Activated naive CD8-positive, alpha-beta T cell treated with anti-CD3 and anti-CD28 coated beads, Interleukin-2, amount 50 U/mL, for 16 hours (primary cell): ENCODE results near the gene IGHMBP2.

Experiments used
- DNase-seq: peaks from one replicate; pipeline ENCODE4 v3.0.0-alpha.2; 2020; ENCODE audit warnings: low read depth, low spot score

The IGHMBP2 gene

GRCh38 chr11:68927280-68928135 is 23.8 kb downstream of the IGHMBP2 start:
- no peak for DNase-seq

DNA sequence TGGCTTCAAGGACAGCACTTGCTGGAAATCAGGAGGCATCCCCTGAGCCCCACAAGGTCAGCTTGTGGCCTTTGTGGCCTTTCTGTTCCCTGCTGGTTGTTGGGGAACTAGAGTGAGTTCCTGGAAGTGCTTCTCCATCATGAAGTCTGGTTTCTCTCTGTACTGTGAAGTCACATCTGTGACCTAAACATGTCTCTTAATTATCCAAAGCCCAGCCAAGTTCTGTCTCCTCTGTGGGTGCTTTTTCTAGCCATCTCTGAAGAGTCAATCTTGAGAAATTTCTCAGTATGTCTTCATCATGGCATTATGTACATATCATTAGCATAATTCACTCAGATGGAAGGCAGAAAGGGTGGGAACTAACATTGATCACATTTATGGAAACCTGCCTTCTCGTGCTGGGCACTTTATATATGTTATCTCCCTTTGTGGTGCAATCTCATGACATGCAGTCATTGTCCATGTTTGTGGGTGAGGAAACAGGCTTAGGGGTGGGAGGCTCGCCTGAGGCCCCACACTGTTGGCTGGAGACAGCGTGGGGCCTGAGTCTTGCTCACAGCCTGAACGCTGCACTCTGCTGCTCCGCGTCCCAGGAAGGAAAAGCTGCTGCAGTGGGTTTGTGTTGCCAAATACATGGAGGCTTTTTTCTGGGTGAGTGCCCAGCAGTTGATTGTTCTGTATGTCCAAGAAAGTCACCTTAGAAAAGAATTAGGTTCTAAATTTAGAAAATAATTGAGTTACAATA is 24.6 kb downstream of the IGHMBP2 start:
- no peak for DNase-seq

GRCh38 chr11:68929135-68929534 is 25.4 kb downstream of the IGHMBP2 start:
- DNase-seq = no peak

GRCh38 chr11:68929706-68930570 is 26.2 kb downstream of the IGHMBP2 start:
- DNase-seq = no peak

- DNase-seq = no peak
Measured at GRCh38 chr11:68930991-68931855, 27.5 kb downstream of the IGHMBP2 start.

GRCh38 chr11:68931911-68932310 is 28.2 kb downstream of the IGHMBP2 start:
- no peak for DNase-seq

- no peak for DNase-seq
Measured at GRCh38 chr11:68932358-68932757, 28.7 kb downstream of the IGHMBP2 start.

- DNase-seq = no peak
Measured at GRCh38 chr11:68932933-68933577, 29.4 kb downstream of the IGHMBP2 start.

- DNase-seq = no peak
Measured at GRCh38 chr11:68933605-68934320, 30.1 kb downstream of the IGHMBP2 start.

GRCh38 chr11:68934321-68934645 is 30.6 kb downstream of the IGHMBP2 start:
- no peak for DNase-seq

GRCh38 chr11:68934666-68935065 is 31.0 kb downstream of the IGHMBP2 start:
- no peak for DNase-seq

- no peak for DNase-seq
Measured at GRCh38 chr11:68935066-68935465, 31.4 kb downstream of the IGHMBP2 start.

GRCh38 chr11:68935516-68936357 is 32.0 kb downstream of the IGHMBP2 start:
- DNase-seq = no peak

- DNase-seq = no peak
Measured at GRCh38 chr11:68936358-68936636, 32.6 kb downstream of the IGHMBP2 start.

DNA sequence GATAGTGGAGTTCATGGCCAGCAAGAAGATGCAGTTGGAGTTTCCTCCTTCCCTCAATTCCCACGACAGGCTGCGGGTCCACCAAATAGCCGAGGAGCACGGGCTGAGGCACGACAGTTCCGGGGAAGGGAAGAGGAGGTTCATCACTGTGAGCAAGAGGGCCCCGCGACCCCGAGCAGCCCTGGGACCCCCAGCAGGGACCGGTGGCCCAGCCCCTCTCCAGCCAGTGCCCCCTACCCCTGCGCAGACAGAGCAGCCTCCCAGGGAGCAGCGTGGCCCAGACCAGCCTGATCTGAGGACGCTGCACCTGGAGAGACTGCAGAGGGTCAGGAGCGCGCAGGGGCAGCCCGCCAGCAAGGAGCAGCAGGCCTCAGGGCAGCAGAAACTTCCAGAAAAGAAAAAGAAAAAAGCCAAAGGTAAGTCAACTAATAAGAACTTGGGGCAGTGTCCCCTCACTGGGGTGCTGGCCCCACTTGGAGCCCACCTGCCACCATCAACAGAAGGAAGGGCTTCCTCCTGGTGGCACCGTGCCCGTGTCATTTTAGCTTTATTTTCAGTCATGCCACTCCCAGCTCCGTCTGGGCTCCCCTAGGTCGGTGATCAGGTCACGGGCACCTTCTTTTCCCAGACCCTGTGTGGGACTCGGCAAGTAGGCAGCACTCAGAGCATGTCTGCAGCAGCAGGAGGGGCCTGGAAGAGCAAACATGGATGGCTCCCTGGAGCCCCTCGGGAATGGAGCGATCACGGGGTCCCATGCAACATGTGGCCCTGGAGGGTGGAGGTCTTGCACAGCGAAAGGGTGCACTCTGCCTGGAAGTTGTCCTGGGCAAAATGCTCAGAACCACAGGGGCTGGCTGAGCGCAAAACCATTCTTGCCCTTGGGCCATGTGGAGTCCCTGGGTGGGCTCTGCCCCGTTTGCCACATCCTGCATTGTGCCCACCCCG is 33.3 kb downstream of the IGHMBP2 start:
- no peak for DNase-seq

GRCh38 chr11:68938088-68938487 is 34.4 kb downstream of the IGHMBP2 start:
- no peak for DNase-seq

DNA sequence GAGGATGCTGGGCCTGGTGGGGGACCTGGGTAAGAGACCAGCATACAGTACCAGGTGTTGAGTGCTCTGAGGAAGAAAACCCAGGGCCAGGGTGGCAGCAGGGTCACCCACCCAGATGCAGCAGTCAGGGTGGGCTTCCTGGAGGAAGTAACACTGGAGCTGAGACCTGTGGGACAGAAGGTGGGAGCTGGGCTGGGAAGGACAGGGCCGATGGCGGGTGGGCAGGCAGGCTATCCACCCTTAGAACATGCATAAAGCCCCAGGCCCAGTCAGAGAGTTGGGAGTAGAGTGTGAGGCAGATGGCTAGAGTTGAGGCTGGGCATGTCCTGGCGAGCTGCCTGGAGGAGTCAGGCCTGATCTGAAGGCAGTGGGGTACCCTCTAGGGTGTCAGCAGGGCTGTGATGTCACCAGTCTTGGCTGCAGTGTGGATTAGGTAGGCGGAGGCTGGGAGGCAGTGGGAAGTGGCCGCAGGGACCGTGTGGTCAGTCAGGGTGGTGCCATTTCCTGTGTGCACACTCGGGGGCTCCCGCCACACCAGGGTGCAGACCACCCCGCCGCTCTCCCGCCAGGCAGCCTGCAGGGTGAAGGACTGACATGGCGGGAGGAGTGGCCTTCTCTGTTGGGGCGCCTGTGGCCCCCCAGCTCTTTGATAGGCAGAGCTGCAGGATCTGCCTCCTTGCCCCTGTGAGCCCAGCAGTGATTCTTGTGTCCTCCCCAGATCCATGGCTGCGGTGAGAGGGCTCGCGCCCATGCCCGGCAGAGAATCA is 35.3 kb downstream of the IGHMBP2 start:
- no peak for DNase-seq
